NCI-H146 treated with DMSO at 0.1 percent for 48 hours (cell line): ENCODE measurements around the gene ANKS1B.
A peak's percentile ranks its signal among the peaks of the same experiment; 100 is the strongest.

ENCODE experiments used
- DNase-seq: peaks from one replicate; lab custom pipeline; 2025; ENCODE audit not compliant: unreplicated experiment; lab: John Stamatoyannopoulos, UW

The ANKS1B gene

GRCh38 chr12:99138393-99138792, 846.3 kb downstream of the ANKS1B start:
- DNase-seq = no peak

- DNase-seq = no peak
These were observed 847.4 kb downstream of the ANKS1B start for GRCh38 chr12:99137124-99137855.

- no peak for DNase-seq
These were observed 848.2 kb downstream of the ANKS1B start for GRCh38 chr12:99136516-99136915.

- DNase-seq = no peak
These were observed 849.4 kb downstream of the ANKS1B start for GRCh38 chr12:99135376-99135775.

DNA sequence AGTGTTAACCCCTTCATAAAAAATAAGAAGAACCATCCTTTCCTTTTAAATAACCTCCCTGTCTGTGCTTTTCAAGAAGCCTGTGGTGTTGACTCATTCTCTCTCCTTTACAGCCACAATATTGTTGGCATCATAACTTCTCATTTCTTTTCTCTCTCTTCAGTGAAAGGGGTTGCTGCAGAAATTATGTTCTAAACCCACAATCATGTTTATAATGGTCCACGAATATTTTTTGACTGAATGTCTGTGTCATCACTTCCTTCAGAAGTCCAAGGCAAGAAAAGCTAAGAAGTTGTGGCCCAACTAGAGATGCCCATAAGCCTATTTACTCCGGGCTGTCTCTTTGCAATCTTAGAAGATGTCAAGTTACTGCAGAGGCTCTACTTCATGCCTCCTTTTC, 851.3 kb downstream of the ANKS1B start:
- DNase-seq = no peak

- DNase-seq = no peak
These were observed 853.0 kb downstream of the ANKS1B start for GRCh38 chr12:99131751-99132199.

- no peak for DNase-seq
These were observed 853.8 kb downstream of the ANKS1B start for GRCh38 chr12:99130808-99131553.

- DNase-seq = no peak
These were observed 856.4 kb downstream of the ANKS1B start for GRCh38 chr12:99128246-99128802.

GRCh38 chr12:99122959-99123358, 861.8 kb downstream of the ANKS1B start:
- no peak for DNase-seq

DNA sequence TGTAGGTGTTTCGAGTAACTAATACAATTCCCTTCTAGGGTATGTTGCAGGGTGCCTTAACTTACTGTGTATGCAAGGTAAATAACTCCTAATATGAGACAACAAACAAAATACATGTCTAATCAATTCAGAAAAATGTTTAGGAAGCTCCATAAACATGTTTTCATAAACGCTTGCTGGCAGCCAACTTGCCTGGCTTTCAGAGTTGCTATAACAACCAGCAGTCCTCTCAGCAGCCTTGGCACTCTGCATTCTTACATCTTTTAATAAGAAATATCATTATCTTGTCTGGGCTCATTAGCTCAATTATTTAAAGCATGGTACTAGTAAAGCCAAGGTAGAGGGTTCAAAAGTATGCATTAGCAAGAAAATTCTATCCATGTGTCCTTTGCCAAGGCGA, 862.2 kb downstream of the ANKS1B start:
- no peak for DNase-seq

DNA sequence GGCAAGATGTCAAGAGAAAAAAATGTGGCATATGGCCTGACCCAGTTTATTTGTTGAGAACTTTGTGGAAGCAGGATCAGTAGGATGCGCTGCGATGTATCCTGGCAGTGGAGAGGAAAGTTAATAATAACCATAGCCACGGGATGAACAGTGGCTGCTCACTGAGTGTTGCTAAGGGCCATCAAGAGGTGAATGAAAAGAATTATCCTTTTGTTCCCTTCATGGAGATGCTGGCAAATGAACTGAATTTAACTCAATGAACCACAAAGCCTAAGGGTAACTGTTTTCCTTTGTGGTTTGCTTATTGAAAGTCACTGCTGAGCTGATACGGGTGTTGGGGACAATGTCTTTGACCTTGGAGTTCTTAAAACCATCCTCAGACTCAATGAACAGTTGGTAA, 863.2 kb downstream of the ANKS1B start:
- DNase-seq = no peak

DNA sequence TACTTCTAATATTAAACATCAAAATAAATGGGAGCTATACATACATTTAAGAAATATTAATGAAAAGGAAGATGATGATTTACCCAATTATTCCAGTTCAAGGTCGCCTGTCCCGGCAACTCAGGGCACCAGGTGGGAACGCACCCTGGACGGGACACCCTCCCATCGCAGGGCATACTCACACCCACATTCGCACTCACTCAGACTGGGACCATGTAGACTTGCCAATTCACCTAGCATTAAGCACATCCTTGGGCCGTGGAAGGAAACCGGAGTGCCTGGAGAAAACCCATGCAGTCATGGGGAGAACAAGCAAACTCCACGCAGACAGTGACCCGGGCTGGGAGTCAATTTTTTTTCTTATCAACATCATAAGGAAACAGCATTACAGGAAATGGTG, 864.8 kb downstream of the ANKS1B start:
- DNase-seq = no peak

- DNase-seq = no peak
These were observed 865.3 kb downstream of the ANKS1B start for GRCh38 chr12:99119449-99119848.

DNA sequence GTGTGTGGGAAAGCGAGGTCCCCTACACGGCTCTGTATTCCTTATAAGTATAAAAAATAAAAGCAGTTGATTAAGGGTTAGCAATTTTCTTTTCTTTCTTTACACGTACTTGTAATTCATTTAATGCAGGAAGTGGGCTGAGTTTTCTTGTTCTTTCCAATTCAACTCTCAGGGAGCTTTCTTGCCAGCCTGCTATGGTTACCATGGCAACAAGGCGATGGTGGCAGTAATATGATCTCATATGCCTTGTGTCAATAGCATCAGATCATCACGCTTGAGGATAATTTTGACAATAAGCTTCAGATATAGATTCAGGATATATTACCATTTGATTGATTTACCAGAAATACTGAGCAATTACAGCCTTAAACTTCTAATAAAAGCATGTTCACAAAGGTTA, 873.1 kb downstream of the ANKS1B start:
- DNase-seq = no peak

DNA sequence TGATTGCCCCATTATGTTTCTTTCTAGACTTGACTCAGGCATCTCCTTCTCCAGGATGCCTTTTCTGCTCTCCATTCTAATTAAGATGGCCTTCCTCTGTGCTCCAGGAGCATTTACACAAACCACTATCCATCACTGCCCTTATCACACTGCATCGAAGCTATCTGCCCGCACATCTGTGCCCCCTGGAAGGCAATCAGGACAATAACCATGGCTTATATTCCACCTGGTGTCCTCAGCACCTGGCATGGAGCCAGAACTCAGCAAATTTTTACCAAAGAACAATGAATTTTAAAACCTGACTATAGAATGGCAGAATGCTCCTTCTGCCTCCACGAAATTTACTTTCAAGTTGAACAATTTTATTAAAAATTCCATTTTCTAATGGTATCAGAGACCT, 873.9 kb downstream of the ANKS1B start:
- peak; percentile 5 for DNase-seq

- no peak for DNase-seq
These were observed 874.5 kb downstream of the ANKS1B start for GRCh38 chr12:99110212-99110611.

GRCh38 chr12:99108924-99109323, 875.8 kb downstream of the ANKS1B start:
- DNase-seq = no peak

- no peak for DNase-seq
These were observed 885.0 kb downstream of the ANKS1B start for GRCh38 chr12:99099786-99100185.

- no peak for DNase-seq
These were observed 887.6 kb downstream of the ANKS1B start for GRCh38 chr12:99097171-99097570.

DNA sequence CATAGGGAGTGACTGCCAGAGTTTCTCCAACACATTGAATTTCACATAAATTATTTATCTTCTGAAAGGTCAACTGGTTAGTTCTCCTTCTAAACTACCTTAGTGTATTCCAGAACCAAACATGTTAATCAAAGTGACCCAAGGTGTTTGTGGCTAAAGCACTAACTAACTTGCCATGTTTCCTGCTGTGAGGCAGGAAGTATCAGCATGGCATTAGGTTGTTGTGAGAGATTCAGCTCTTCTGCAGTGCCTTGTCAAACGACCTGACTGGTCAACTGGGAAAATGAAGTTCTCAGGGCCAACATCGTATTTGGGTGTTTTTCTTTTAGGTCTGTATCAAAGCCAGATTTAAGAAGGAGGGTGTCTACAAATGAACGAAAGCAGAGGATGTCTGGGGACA, 891.6 kb downstream of the ANKS1B start:
- DNase-seq = no peak

- no peak for DNase-seq
These were observed 892.5 kb downstream of the ANKS1B start for GRCh38 chr12:99092100-99092851.
